Smooth muscle cell (in vitro differentiated cells): Measurements from ENCODE around the gene SLC4A11. TPM values are rescaled to one million over a fixed set of nuclear protein-coding genes. Genes with fewer than 3 reads are reported as not detected.

Source experiments
- DNase-seq: peaks from one replicate; lab custom pipeline; 2025; ENCODE audit not compliant: unreplicated experiment; lab: John Stamatoyannopoulos, UW
- H2AFZ ChIP-seq: fragments of 200-600 bp; sonication (generic); 2 replicates; pipeline ENCODE4 v1.6.0; 2016; ENCODE audit warnings: antibody characterized with exemption, low read depth, mild to moderate bottlenecking
- H3F3A ChIP-seq: fragments of 200-600 bp; sonication (generic); 2 replicates; pipeline ENCODE4 v1.6.0; 2017; ENCODE audit warnings: antibody characterized with exemption, low read depth
- H3K27ac ChIP-seq: fragments of 200-600 bp; sonication (generic); 2 replicates; pipeline ENCODE4 v1.5.1; 2016; ENCODE audit warnings: low read depth, mild to moderate bottlenecking
- H3K27me3 ChIP-seq: fragments of 200-600 bp; sonication (generic); 2 replicates; pipeline ENCODE4 v1.6.1; 2016; ENCODE audit warnings: low read depth, mild to moderate bottlenecking
- H3K36me3 ChIP-seq: fragments of 200-600 bp; sonication (generic); 2 replicates; pipeline ENCODE4 v1.5.1; 2016; ENCODE audit warnings: low read depth
- H3K4me1 ChIP-seq: fragments of 200-600 bp; sonication (generic); 2 replicates; pipeline ENCODE4 v1.5.1; 2016; ENCODE audit warnings: low read depth
- H3K4me2 ChIP-seq: fragments of 200-600 bp; sonication (generic); 2 replicates; pipeline ENCODE4 v1.6.0; 2016; ENCODE audit warnings: mild to moderate bottlenecking
- H3K4me3 ChIP-seq: fragments of 200-600 bp; sonication (generic); 2 replicates; pipeline ENCODE4 v1.5.1; 2016; ENCODE audit warnings: mild to moderate bottlenecking
- H3K79me2 ChIP-seq: fragments of 200-600 bp; sonication (generic); 2 replicates; pipeline ENCODE4 v1.6.0; 2016; ENCODE audit warnings: low read depth, mild to moderate bottlenecking
- H3K9ac ChIP-seq: fragments of 200-600 bp; sonication (generic); 2 replicates; pipeline ENCODE4 v1.6.0; 2016; ENCODE audit warnings: low read depth
- H3K9me3 ChIP-seq: fragments of 200-600 bp; sonication (generic); replicated peaks from 2 replicates; pipeline ENCODE4 v1.5.1; 2016; ENCODE audit warnings: low read depth
- H4K20me1 ChIP-seq: fragments of 200-600 bp; sonication (generic); 2 replicates; pipeline ENCODE4 v1.6.0; 2016; ENCODE audit warnings: low read depth
- WGBS: methylation state at CpG from one replicate; pipeline ENCODE4 v1.1.7; 2016; ENCODE audit warnings: low lambda C conversion rate; 5-methylcytosine and 5-hydroxymethylcytosine counted together
- polyA plus RNA-seq: library from polyadenylated mRNA; unstranded; fragments of >200 nt; fragmentation: Nextera tagmentation; extraction: Ambion mirVana; gene quantifications from 2 replicates; pipeline ENCODE4 v1.2.1, GENCODE V29; 2016
- total RNA-seq: library from RNA; depleted of rRNA; stranded (reverse); fragments of >200 nt; gene quantifications from 2 replicates; pipeline ENCODE4 v1.2.3, GENCODE V29; 2014
- TF ChIP-seq, protein P1 (sequence below): fragments of 200-600 bp; sonication (generic); IDR thresholded peaks from 2 replicates; pipeline ENCODE4 v1.5.1; 2017; ENCODE audit warnings: borderline replicate concordance, mild to moderate bottlenecking, antibody characterized with exemption; ENCODE audit not compliant: insufficient read depth, poor library complexity, severe bottlenecking

SLC4A11 gene
- total and polyA plus RNA-seq, 2 experiments from 2014 or later: 0.27 to 1.5 TPM

DNA sequence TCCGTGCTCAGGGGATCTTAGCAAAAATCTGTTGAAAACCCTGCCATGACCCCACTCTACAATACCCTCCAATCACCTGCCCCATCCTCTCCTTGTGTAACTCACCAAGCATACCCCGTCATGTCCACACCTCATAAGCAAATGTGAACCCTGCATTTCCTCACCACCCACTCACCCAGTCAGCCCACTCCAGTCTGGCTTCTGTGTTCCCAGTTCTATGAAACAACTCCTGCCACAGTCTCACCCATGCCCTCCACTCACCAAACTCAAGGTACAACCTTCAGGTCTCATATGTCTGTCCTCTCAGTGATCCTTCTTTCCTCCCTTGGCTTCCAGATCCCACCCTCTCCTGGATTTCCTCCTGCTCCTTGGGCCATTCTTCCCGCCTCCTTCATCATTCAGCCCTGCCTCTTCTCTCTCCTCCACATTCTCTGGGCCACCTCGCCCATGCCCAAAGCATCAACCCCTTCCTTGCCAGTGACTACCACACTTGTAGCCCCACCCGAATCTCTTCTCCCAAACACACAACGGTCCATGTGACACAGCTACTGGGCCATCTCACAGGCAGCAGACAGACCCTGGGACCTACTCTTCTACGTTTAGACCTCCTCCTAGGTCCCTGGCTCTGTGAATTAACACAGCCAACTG, 43.3 kb downstream of the SLC4A11 start:
- no peaks in the 10 kb centered on the region for H3K9me3 ChIP-seq
- no peak overlapping the region for H3K4me3 ChIP-seq
- WGBS: 95% methylated on average over 7 of the region's 7 CpGs
- no peak overlapping the region for H3K27ac ChIP-seq
- no peaks in the 10 kb centered on the region for H3K4me1 ChIP-seq
- no peaks in the 10 kb centered on the region for H3F3A ChIP-seq
- no peaks in the 10 kb centered on the region for H3K79me2 ChIP-seq
- H2AFZ ChIP-seq: no peak overlapping the region
- no peaks in the 10 kb centered on the region for H3K27me3 ChIP-seq
- DNase-seq: no peak
- H3K9ac ChIP-seq: no peak overlapping the region
- H3K4me2 ChIP-seq: no peak overlapping the region
- peaks cover 10% of the 10 kb centered on the region for H3K36me3 ChIP-seq
- no peaks in the 10 kb centered on the region for H4K20me1 ChIP-seq
- TF ChIP-seq, protein P1, sequence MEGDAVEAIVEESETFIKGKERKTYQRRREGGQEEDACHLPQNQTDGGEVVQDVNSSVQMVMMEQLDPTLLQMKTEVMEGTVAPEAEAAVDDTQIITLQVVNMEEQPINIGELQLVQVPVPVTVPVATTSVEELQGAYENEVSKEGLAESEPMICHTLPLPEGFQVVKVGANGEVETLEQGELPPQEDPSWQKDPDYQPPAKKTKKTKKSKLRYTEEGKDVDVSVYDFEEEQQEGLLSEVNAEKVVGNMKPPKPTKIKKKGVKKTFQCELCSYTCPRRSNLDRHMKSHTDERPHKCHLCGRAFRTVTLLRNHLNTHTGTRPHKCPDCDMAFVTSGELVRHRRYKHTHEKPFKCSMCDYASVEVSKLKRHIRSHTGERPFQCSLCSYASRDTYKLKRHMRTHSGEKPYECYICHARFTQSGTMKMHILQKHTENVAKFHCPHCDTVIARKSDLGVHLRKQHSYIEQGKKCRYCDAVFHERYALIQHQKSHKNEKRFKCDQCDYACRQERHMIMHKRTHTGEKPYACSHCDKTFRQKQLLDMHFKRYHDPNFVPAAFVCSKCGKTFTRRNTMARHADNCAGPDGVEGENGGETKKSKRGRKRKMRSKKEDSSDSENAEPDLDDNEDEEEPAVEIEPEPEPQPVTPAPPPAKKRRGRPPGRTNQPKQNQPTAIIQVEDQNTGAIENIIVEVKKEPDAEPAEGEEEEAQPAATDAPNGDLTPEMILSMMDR: no peak

DNA sequence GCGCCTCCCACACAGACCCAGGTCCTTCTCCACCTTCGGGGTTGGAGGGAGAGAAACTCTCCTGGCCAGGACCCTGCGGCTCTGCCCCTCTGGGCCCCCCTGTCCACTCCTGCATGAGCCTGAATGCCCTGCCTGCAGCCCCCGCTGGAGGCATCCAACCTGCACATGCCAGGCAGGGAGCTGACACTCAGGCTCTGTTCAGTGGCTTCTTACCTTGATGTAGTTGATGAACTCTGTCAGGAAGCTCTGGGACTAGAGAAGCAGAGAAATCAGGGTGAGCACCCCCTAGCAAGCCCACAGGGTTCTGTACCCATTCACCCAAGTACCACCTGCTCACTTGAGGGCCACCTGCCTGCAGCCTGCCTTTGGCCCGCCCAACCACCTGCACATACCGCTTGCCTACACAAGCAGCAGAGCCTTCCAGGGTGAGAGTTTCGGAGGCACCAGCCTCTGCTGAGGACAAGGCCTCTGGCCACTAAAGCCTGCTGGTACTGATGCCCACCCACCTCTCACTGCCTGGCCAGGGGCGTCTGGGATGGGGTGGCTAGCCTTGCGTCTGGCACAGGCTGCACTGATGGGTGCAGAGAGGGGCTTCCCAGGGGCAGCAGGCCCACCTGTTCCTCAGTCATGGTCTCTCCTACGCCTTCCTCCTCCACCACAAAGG, 44.2 kb downstream of the SLC4A11 start:
- H3K9me3 ChIP-seq: no peaks in the 10 kb centered on the region
- H3K27ac ChIP-seq: no peak overlapping the region
- H3K27me3 ChIP-seq: no peaks in the 10 kb centered on the region
- H3K4me3 ChIP-seq: no peak overlapping the region
- TF ChIP-seq, protein P1: no peak
- no peaks in the 10 kb centered on the region for H4K20me1 ChIP-seq
- H3K4me2 ChIP-seq: no peak overlapping the region
- no peak overlapping the region for H2AFZ ChIP-seq
- no peaks in the 10 kb centered on the region for H3K4me1 ChIP-seq
- peaks cover 10% of the 10 kb centered on the region for H3K36me3 ChIP-seq
- no peak for DNase-seq
- 98% methylated on average over 10 of the region's 10 CpGs for WGBS
- H3K9ac ChIP-seq: no peak overlapping the region
- H3F3A ChIP-seq: no peaks in the 10 kb centered on the region
- no peaks in the 10 kb centered on the region for H3K79me2 ChIP-seq

DNA sequence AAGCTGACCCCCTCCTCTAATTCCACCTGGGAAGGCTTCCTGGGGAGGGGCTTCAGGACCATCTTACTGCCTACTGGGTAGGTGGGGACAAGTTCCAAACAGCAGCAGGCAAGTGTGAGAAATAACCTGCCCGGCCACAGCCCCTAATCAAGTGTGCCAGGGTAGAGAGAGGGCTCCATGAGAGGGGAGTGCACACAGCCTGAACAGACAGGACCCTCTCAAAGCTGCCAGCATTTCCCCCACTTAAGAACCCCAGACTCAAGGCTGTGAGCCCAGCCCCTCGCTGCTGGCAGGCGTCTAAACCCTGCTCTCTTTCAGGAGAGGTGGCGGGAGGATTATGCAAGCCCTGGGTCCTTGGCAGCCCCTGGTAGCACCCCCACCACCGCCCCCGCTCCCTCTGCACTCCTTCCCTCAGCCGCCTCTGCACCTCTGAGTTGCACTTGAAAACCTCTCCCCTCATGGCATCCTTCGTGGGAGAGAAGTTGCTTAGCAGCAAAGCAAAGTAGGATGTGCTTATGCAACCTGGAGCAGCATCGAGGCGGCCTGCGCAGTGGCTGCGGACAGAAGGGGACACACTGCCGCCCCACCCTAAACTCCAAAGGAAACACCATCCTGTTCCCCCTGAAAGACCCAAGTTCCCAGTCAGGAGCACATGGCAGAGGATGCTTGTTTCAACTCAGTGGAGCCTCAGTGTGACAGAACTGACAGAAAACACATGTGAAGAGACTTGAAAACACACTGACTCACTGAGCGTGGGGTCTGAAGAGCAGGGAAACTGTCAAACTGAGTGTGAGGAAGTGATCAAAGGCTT, 45.0 kb downstream of the SLC4A11 start:
- H3K9ac ChIP-seq: no peak overlapping the region
- H3K9me3 ChIP-seq: no peaks in the 10 kb centered on the region

More for the DNA sequence above, 45.0 kb downstream of the SLC4A11 start:
- no peak overlapping the region for H2AFZ ChIP-seq
- H3F3A ChIP-seq: no peaks in the 10 kb centered on the region
- no peaks in the 10 kb centered on the region for H3K4me1 ChIP-seq
- no peak overlapping the region for H3K4me2 ChIP-seq
- H3K27ac ChIP-seq: no peak overlapping the region
- H3K79me2 ChIP-seq: no peaks in the 10 kb centered on the region
- H3K36me3 ChIP-seq: peaks cover 4% of the 10 kb centered on the region
- no peaks in the 10 kb centered on the region for H4K20me1 ChIP-seq
- 97% methylated on average over 14 of the region's 14 CpGs for WGBS
- TF ChIP-seq, protein P1: no peak
- no peak overlapping the region for H3K4me3 ChIP-seq
- H3K27me3 ChIP-seq: no peaks in the 10 kb centered on the region
- no peak for DNase-seq
